ENCODE results near the gene IQCE.

IQCE gene

DNA sequence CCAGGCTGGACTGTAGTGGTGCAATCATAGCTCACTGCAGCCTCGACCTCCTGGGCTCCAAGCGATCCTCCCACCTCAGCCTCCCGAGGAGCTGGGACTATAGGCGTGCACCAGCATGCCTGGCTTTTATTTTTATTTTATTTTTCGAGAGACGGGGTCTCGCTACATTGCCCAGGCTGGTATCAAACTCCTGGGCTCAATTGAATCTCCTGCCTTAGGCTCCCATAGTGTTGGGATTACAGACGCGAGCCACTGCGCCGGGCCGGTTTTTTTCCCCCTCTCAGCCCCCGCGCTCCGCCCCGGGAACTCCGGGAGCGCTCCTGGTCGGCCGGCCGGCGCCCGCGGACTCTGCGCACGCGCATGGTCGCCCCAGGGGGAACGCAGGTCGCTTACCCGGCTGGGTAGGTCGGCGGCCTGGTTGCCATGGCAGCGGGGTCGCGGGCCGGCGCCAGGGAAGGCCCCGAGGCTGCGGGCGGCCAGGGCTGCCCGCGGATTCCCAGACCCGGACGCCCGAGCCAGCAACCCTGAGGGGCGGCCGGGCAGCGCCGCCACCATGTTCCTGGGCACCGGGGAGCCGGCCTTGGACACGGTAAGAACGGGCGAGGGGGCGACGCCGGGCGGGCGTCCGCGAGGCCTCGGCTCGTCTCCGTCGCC is at the start of gene IQCE:
Gene IQCE (plus strand): TSS at position 351 of the 654 bp plus-strand sequence. CDS start 203 bp downstream, at position 554.
- peak; percentile 61 for DNase-seq

DNA sequence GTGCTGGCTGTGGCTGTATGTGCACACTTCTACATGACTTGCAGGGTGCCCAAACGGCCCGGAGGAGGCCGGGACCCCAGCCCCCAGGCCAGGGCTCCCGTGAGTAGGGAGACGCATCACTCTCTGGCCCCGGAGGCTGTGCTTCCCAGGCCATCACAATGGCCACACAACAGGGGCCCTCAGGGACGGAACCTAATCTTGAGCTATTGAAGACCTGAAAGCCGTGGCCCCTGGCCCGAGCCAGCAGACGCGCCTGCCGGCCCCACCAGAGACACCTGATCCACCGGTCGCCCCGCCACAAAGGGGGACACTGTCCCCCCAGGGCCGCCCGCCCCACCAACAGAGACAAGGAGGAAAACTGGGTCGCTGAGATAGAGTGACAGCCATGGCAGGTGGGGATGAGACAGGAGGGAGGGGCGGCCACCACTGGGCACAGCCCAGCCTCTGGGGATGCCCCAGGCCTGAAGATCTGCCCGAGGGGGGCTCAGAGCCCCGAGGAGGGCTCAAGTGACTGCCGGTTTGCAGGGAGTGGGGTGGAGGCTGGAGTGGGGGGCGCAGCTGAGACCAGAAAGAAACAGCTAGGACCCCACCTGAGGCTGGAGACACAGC is 49.4 kb upstream of the IQCE start:
- no peak for DNase-seq

GRCh38 chr7:2510130-2510776 is 48.5 kb upstream of the IQCE start:
- DNase-seq = no peak

DNA sequence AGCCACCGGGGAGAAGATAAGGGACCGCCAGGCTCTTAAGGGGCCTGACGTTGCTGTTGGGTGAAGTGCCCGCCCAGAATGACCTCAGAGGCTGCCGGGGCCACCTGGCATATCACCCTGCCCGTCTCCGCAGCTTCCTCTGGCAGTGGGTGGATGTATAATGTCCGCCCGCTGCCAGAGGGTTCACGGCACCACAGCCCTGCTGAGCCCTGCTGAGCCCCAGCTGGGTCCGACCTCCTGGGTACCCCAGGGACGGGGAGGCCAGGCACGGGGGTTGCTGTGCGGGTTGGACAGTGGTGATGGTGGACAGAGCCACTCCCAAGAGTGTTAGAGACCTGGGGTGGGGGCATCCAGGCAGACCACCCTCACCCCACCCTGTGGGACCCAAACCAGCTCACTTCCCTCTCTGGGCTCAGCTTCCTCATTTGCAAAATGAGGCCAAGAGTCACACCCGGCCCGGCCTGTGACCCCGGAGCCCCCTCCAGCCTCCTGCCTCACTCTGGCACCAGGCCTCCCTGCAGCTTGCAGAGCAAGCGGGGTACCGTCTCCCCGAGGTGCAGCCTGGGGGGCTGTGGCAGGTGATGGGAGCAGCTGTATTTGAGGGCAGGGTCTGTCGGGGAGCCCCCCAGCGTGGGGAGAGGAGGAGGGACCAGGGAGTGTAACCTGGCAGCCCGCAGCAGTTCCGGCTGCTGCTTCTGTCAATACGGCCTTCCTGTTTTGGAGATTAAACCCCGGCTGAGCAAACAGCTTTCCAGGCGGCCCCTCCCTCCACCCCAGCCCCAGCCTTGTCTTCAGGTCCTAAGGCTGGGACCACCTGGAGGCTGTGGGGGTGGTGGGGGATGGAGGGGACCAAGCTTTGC is 47.6 kb upstream of the IQCE start:
- no peak for DNase-seq

DNA sequence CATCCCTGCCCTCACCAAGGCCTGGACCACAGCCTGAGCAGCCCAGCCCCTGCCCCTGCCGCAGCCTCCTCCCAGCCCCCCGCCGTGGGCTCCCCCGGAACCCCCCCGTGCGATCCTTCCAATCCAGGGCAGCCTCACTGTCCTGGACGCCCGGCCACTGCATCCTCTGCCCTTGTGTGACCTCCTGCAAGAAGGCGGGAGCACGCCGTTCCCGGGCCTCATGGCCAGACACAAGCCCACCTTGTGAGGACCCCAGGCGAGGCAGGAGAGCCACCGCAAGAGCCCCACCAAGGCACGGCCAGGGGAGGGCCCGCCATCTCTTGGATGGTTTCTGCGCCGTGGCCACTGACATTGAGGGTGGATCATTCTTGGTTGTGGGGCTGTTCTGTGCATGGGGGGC is 47.0 kb upstream of the IQCE start:
- no peak for DNase-seq

GRCh38 chr7:2512179-2512661 is 46.6 kb upstream of the IQCE start:
- DNase-seq = no peak

GRCh38 chr7:2512713-2513112 is 46.1 kb upstream of the IQCE start:
- no peak for DNase-seq

GRCh38 chr7:2513702-2514101 is 45.1 kb upstream of the IQCE start:
- DNase-seq = no peak

GRCh38 chr7:2514473-2515423 is 44.0 kb upstream of the IQCE start:
- DNase-seq = no peak

- DNase-seq = no peak
These were observed 43.2 kb upstream of the IQCE start for GRCh38 chr7:2515424-2516193.

- DNase-seq = no peak
These were observed 42.6 kb upstream of the IQCE start for GRCh38 chr7:2516194-2516555.

- no peak for DNase-seq
These were observed 41.8 kb upstream of the IQCE start for GRCh38 chr7:2517026-2517425.

DNA sequence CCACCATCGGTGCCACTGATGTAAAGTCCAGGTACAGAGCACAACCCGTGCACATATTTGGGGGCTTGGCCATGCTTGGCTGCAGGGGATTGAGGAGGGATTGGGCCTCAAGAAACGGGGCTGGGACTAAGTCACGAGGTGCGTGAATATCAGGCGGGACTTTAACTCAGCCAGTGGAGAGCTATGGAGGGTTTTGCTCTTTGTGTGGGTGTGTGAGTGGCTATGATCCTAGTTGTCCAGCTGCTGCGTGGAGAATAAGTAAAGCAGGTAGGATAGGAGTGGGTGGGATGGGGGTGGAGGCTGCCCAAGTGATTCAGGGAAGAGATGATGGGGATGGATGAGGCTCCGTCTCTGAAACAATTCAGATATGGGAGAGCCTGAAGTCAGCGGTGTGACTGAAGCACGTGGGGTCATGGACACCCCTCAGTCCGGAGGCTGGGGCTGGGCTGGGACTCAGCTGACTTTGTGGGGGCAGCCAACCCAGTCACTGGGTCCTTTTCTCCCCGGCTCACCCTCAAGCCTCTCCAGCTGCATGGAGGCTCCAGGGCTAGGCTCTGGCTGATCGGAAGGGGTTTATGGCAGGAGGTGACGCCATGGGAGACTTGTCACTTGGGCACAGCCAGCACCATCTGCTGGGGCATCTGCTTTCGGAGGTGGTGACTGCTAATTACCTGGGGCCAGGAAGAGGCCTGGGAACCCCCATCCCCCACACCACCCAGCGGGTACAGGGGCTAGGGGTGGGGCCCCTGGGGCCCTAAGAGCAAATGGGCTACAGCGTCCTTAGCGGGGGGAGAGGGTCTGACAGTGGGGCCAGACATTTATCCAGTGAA is 40.9 kb upstream of the IQCE start:
- DNase-seq = no peak

DNA sequence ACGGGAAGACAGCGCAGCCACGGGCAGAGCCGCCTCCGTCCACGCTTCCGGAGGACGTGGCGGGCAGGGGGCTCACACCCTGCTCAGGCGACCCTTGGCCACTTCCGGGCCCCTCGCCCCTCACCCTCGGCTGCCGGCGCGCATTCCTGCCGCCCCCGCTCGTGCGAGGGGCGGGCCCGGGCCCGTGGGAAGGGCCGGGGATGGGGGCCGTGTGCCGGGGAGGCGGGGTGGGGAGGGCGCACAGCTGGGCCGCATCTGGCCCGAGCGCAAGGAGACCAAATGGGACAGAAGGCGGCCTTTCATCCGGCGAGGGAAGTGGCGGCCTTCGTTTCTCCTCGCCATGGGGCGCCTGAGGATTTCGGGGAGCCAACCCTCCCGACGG is 40.1 kb upstream of the IQCE start:
- no peak for DNase-seq

- peak; percentile 67 for DNase-seq
These were observed 39.5 kb upstream of the IQCE start, which contains the start of gene LFNG for GRCh38 chr7:2519119-2519930. Gene LFNG (plus strand): TSS chr7:2519774. CDS start chr7:2519862, 88 bp downstream.

DNA sequence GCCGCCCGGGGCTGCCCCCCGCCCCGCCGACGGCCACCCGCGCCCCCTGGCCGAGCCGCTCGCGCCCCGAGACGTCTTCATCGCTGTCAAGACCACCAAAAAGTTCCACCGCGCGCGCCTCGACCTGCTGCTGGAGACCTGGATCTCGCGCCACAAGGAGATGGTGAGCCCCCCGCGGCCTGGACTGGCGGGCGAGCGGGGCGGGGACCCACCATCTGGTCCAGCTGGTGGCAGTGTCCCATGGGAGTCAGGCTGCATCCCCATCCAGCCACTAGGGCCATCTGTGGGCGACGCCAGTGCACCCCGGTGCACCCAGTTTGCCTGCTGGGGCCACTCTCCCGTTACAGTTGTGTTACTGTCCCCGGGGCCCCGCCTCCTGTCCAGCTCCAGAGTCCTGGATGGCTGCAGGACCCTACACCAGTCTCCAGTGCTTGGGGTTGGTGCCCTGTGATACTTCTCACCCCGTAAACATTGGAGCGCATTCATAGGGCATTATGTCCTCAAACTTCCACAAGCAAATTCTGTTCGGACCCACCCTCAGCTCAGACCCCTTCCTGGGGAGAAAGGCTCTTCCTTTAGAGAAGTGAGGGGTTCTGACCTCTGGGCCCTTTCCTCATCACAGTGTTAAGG is 38.5 kb upstream of the IQCE start:
- DNase-seq = no peak

- no peak for DNase-seq
These were observed 38.0 kb upstream of the IQCE start for GRCh38 chr7:2520761-2521290.

DNA sequence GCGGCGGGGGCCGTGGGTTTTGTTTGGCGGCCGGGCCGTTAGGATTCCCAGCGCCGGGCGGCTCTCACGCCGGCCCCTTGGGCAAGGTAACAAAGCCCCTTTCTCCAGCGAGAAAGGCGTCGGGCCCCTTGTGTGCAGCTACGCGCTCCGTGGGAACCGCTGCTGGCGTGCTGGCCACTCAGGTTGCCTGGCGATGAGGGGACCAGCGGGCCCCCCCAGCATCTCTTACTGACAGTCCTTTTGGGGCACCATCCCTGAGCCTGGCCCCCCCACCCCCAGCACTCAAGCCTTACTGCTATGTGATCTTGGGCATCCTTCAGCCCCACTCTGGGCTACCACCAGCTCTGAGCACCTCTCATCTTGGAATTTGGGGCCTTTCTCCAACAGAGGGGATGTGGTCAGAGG is 37.4 kb upstream of the IQCE start:
- DNase-seq = no peak
